Caco-2 (cell line): ENCODE results near the gene KRT1. TPM values are rescaled to one million over a fixed set of nuclear protein-coding genes. Genes with fewer than 3 reads are reported as not detected.

Source experiments
- BruUV-seq: library from RNA; stranded (reverse); fragments of 400-500 nt; replicated peaks from 2 replicates; lab custom pipeline; 2021; lab: Mats Ljungman, UMichigan
- CTCF ChIA-PET: fragments of 300-600 bp; sonication (Branson Sonifier 250); formaldehyde crosslinking; loops from one replicate; lab custom pipeline; 2022; ENCODE audit warnings: antibody characterized with exemption; lab: Charles Lee
- POLR2A ChIA-PET: fragments of 300-600 bp; sonication (Branson Sonifier 250); formaldehyde crosslinking; loops from one replicate; lab custom pipeline; 2022; ENCODE audit warnings: antibody characterized with exemption; lab: Charles Lee
- DNase-seq, 2 experiments: peaks; one replicate each; pipeline versions ENCODE4 v3.0.0 to v3.0.0-alpha.2; 2020 to 2022
- H3K27me3 ChIP-seq: replicated peaks from 2 replicates; pipeline ENCODE4 v1.6.0; 2011; ENCODE audit warnings: low read length; ENCODE audit not compliant: control insufficient read depth, insufficient read depth
- H3K36me3 ChIP-seq: 2 replicates; pipeline ENCODE4 v1.5.1; 2011; ENCODE audit warnings: low read length; ENCODE audit not compliant: control insufficient read depth, insufficient read depth
- H3K4me1 ChIP-seq: fragments of 250-450 bp; sonication (Bioruptor Pico); 2 replicates; pipeline ENCODE4 v1.5.1; 2020; ENCODE audit warnings: mild to moderate bottlenecking
- H3K4me3 ChIP-seq: 2 replicates; pipeline ENCODE4 v1.5.1; 2011; ENCODE audit warnings: low read depth, mild to moderate bottlenecking, control low read depth, low read length
- H3K9me3 ChIP-seq: fragments of 250-450 bp; sonication (Bioruptor Pico); 2 replicates; pipeline ENCODE4 v1.5.1; 2020; ENCODE audit warnings: mild to moderate bottlenecking, moderate library complexity
- H3K27ac Mint-ChIP-seq: one replicate; pipeline ENCODE4 v1.8.0; 2022; ENCODE audit warnings: mixed read lengths; ENCODE audit not compliant: unreplicated experiment
- H3K27me3 Mint-ChIP-seq: one replicate; pipeline ENCODE4 v1.8.0; 2022; ENCODE audit warnings: mixed read lengths; ENCODE audit not compliant: insufficient read depth, unreplicated experiment
- H3K36me3 Mint-ChIP-seq: one replicate; pipeline ENCODE4 v1.8.0; 2022; ENCODE audit warnings: mild to moderate bottlenecking, mixed read lengths; ENCODE audit not compliant: insufficient read depth, unreplicated experiment
- H3K4me1 Mint-ChIP-seq: one replicate; pipeline ENCODE4 v1.8.0; 2022; ENCODE audit warnings: low read depth, mixed read lengths; ENCODE audit not compliant: unreplicated experiment
- H3K4me3 Mint-ChIP-seq: one replicate; pipeline ENCODE4 v1.8.0; 2022; ENCODE audit warnings: mild to moderate bottlenecking, moderate library complexity, mixed read lengths; ENCODE audit not compliant: unreplicated experiment
- H3K9me3 Mint-ChIP-seq: one replicate; pipeline ENCODE4 v1.8.0; 2022; ENCODE audit warnings: mixed read lengths; ENCODE audit not compliant: unreplicated experiment
- intact Hi-C: fragments of 100-400 bp; cut with micrococcal nuclease; formaldehyde crosslinking; loops from one replicate; pipeline ENCODE4 v1.10.0; 2022; ENCODE audit not compliant: unreplicated experiment
- total RNA-seq: library from RNA; stranded (reverse); gene quantifications from 2 replicates; pipeline ENCODE4 v1.2.3, GENCODE V29; 2022
- TF ChIP-seq, protein P1 (sequence below), 2 experiments: fragments of 200-600 bp in 1 of 2; IDR thresholded peaks; 1 replicate in 1 of 2; 2 replicates in 1 of 2; pipeline versions ENCODE4 v1.5.1 to v1.8.0; 2011 to 2022; ENCODE audit warnings: antibody characterized with exemption in 1 of 2, control low read depth in 1 of 2, inconsistent platforms in 1 of 2, low read depth in 1 of 2, low read length in 1 of 2, mild to moderate bottlenecking in 1 of 2, moderate library complexity in 1 of 2; ENCODE audit not compliant: insufficient read depth in 1 of 2, severe bottlenecking in 1 of 2, unreplicated experiment in 1 of 2

KRT1 gene
- total RNA-seq, 1 experiment from 2014 or later, result 0.20 TPM

DNA sequence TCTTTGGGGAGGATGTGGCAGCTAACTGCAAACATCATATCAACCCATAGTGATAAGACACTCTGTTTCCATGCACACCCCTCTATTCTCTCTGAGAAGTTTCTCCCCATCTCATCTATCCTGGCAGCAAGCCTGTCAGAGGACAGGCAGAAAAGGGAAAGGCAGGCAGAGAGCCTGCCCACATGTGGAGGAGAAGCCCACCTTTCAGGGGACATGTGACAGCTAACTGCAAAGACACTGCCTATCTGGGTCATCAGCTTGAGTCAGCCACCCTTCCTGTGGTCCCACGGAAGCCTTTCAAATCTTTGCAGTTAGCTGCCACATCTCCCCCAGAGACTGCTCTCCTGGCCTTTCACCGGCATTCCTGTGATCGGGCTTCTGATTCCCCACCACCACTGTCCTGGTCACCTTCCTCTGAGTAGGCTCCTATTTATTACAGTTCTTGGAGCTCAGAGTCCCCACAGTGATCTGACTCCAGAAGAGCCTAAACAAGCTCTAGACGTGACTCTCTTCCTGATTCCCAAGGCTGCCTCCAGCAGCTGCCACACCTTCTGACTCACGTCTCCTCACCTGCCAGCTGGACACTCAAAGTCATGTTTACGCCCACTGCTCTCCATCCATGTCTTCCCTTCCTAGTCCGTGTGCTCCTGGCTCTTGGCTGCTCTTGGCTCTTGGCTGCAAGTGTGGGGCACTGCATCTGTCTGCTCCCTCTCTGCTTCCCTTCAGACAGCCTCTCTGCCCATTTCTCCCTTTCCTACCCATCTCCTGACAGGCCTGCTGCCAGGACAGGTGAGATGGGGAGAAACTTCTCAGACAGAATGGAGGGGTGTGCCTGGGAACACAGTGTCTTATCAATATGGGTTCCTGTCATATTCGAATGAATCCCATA lies 7.5 kb upstream of the KRT1 start:
- POLR2A ChIA-PET, result no interaction called here
- H3K4me3 Mint-ChIP-seq, result no peak overlapping the region

DNA sequence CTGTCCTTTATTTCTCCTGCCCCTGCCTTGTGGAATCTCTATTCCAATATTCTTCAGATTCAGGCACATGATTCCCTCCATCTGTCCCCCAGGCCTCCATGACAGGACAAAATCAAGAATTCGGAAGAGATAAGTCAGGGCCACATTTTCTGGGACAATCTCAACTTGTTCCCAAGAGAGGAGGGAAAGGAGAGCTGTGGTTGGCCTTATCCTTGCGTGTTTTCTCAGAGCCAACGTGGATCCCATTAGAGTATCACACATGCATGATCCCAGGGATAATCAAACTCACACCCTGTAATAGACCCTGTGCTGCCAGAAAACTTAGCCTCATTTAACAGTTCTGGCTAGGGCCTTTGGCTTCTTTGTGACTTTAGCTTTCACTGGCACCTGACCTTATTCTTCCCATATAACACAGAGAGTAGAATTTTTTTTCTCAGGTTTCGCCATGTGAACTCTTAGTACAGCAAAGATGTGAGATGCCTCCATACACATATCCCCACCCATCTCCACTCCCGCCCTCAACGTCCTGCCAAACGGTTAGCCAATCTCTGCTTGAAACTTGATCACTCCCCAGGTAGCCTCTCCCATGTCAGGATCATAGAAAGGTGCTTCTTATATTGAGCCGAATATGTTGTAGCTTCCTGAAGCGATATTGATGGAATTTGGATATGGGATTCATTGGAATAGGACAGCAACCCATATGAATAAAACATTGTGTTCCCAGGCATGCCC lies 6.7 kb upstream of the KRT1 start:
- ChIA-PET CTCF (interaction anchor here (0.5 kb wide), 1 partner anchor 20 kb away, joined by 4 read pairs; no protein-coding TSS in a partner anchor), POLR2A (no interaction called here)
- Histone ChIP-seq H3K4me3 (no peak overlapping the region), H3K9me3 (no peaks in the 10 kb centered on the region), H3K27me3 (0 out of 2 replicates have a peak, but pooled peaks cover 1% of the 10 kb centered on the region), H3K36me3 (no peaks in the 10 kb centered on the region), H3K4me1 (no peaks in the 10 kb centered on the region)
- Mint-ChIP-seq H3K27me3 (peaks cover 22% of the 10 kb centered on the region), H3K36me3 (no peaks in the 10 kb centered on the region), H3K9me3 (no peaks in the 10 kb centered on the region), H3K27ac (no peak overlapping the region), H3K4me1 (no peaks in the 10 kb centered on the region), H3K4me3 (no peak overlapping the region)
- TF ChIP-seq, protein P1, sequence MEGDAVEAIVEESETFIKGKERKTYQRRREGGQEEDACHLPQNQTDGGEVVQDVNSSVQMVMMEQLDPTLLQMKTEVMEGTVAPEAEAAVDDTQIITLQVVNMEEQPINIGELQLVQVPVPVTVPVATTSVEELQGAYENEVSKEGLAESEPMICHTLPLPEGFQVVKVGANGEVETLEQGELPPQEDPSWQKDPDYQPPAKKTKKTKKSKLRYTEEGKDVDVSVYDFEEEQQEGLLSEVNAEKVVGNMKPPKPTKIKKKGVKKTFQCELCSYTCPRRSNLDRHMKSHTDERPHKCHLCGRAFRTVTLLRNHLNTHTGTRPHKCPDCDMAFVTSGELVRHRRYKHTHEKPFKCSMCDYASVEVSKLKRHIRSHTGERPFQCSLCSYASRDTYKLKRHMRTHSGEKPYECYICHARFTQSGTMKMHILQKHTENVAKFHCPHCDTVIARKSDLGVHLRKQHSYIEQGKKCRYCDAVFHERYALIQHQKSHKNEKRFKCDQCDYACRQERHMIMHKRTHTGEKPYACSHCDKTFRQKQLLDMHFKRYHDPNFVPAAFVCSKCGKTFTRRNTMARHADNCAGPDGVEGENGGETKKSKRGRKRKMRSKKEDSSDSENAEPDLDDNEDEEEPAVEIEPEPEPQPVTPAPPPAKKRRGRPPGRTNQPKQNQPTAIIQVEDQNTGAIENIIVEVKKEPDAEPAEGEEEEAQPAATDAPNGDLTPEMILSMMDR (IDR thresholded peaks at IDR 0.05; ENCODE audit: insufficient read depth in 1 of 2, low read depth in 1 of 2, low read length in 1 of 2, severe bottlenecking in 1 of 2, unreplicated experiment in 1 of 2), result no peak
- DNase-seq, result no peak
- BruUV-seq, result no TSS peak
- intact Hi-C loops, result no loop called here

More for the DNA sequence above, 7.5 kb upstream of the KRT1 start:
- no peaks in the 10 kb centered on the region for H3K4me1 ChIP-seq
- no TSS peak for BruUV-seq
- no peaks in the 10 kb centered on the region for H3K9me3 Mint-ChIP-seq
- H3K36me3 Mint-ChIP-seq, result no peaks in the 10 kb centered on the region
- H3K27ac Mint-ChIP-seq, result no peak overlapping the region
- H3K27me3 ChIP-seq, result peaks cover 1% of the 10 kb centered on the region; the same call in 1 of the 2 replicates
- no peaks in the 10 kb centered on the region for H3K9me3 ChIP-seq
- H3K4me3 ChIP-seq, result no peak overlapping the region
- TF ChIP-seq, protein P1 (IDR thresholded peaks at IDR 0.05; ENCODE audit: insufficient read depth in 1 of 2, low read depth in 1 of 2, low read length in 1 of 2, severe bottlenecking in 1 of 2, unreplicated experiment in 1 of 2), result no peak
- no peak for DNase-seq
- no peaks in the 10 kb centered on the region for H3K4me1 Mint-ChIP-seq
- CTCF ChIA-PET, result interaction anchor here (0.5 kb wide), 1 partner anchor 21 kb away, joined by 4 read pairs; no protein-coding TSS in a partner anchor
- H3K36me3 ChIP-seq, result no peaks in the 10 kb centered on the region
- intact Hi-C loops, result no loop called here
- peaks cover 23% of the 10 kb centered on the region for H3K27me3 Mint-ChIP-seq

DNA sequence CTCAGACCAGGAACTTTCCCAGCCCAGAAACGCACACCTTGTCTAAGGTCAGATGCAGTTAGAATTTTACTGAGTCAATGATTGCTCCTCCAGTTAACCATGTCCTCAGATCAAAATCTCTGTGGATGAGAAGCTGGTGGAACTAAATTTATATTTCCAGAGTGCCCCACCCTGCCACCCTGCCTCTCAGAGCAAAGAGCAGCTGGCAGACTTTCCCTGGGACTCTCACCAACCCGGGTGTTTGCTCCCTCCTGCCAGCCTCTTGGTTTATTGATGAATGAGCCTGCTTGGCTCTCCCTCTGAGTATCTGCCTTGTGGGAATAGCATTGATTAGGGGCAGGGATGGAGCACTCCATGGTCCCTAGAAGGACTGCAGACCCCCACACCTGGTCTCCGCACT lies 5.9 kb upstream of the KRT1 start:
- TF ChIP-seq, protein P1 (IDR thresholded peaks at IDR 0.05; ENCODE audit: insufficient read depth in 1 of 2, low read depth in 1 of 2, low read length in 1 of 2, severe bottlenecking in 1 of 2, unreplicated experiment in 1 of 2), result no peak
- H3K4me1 ChIP-seq, result no peaks in the 10 kb centered on the region
- Mint-ChIP-seq H3K36me3 (no peaks in the 10 kb centered on the region), H3K27ac (no peak overlapping the region), H3K4me1 (no peaks in the 10 kb centered on the region), H3K9me3 (no peaks in the 10 kb centered on the region), H3K4me3 (no peak overlapping the region), H3K27me3 (peaks cover 23% of the 10 kb centered on the region)
- ChIA-PET CTCF (no interaction called here), POLR2A (no interaction called here)
- no peak overlapping the region for H3K4me3 ChIP-seq
- BruUV-seq, result no TSS peak
- no peaks in the 10 kb centered on the region for H3K9me3 ChIP-seq
- intact Hi-C loops, result no loop called here
- no peaks in the 10 kb centered on the region for H3K36me3 ChIP-seq
- H3K27me3 ChIP-seq, result 0 out of 2 replicates have a peak, but pooled peaks cover 1% of the 10 kb centered on the region
- no peak for DNase-seq
